NCI-H2081 treated with DMSO at 0.1 percent for 48 hours (cell line): ENCODE data around the gene C5AR2.
A peak's percentile ranks its signal among the peaks of the same experiment; 100 is the strongest.
"Not testable (repeated sequence)": the region's sequence is repeated elsewhere in the genome, so short reads cannot be mapped to it uniquely, and the experiment has no call there.

ENCODE experiments used
- DNase-seq: peaks from one replicate; lab custom pipeline; 2025; lab: John Stamatoyannopoulos, UW

Gene C5AR2

DNA sequence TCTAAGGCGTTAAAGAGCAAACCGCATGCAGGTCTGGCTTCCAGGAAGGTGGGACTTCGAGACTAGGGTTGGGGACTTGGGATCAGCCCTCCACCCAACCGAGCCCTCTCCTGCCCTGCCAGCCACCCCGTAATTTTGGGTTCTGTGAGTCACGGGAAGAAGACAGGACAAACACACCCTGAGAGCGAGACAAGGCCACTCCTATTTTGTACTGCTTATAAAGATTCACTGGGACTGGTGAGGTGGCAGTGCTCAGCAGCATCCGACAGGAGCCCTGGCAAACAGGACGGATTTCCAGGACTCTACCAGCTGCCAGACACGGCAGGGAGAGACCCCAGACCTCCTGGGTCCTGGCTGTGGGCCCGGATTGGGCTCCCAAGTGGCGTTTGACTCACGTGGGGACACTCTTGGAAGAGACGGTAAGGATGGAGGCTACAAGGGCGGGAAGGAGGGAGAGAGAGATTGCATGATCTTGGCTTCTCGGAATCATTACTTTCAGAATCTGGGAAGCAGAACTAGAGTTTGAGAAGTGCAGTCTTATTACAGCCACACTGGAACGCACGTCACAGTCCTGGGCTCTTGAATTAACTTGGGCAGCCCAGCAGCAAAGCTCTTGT is at the start of gene C5AR2:
Gene C5AR2, plus strand, starts transcription at position 245 of the 617 bp plus-strand sequence. CDS start 8,625 bp downstream, outside the sequence.
- no peak for DNase-seq

DNA sequence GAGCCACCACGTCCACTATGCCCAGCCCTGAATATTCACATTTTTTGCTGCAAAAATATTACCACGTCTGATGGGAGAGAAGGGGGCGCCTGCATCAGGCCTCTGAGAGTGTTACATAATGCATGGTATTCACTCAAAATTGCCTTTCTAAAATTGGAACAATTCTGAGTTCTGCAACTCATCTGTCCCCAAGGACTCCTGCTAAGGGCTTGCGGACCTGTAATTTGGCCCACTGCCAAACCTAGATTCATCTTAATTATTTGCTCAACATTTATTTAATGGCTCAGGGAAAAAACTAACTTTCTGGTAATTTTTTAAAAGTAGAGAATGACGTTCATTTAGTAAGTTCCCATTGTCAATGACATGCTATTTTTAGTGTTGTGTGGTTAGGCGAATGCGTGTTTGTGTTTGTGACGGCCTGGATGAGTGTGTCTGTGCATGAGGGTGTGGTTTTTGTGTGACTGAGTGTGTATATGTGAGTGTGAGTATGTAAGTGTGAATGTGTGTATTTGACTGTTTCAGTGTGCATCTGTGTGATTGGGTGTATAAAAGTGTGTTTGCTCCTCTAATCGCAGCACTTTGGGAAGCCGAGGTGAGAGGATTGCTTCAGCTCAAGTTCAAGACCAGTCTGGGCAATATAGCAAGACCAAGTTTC is 48.4 kb upstream of the C5AR2 start:
- no peak for DNase-seq

DNA sequence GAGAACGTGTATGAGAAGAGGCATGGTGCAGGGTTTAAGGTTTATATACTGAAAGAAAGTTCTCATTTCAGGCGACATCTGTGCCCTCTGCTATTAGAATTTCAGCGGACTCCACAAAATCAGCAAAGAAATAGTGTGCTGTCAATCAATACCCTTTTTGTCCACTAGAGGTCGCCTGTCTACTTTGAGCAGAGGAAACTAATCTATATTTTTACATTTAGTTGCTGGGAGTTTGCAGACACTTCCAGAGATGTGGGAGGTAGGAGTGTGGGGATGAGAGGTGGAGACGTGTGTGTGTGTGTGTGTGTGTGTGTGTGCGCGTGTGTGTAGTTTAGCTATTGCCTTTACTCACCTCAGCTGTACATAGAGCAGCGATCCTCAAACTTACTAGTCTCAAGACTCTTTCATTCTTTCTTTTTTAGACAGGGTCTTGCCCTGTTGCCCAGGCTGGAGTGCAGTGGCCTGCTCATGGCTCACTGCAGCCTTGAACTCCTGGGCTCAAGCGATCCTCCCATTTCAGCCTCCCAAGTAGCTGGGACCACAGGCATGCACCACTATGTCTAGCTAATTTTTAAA is 47.6 kb upstream of the C5AR2 start:
- no peak for DNase-seq

DNA sequence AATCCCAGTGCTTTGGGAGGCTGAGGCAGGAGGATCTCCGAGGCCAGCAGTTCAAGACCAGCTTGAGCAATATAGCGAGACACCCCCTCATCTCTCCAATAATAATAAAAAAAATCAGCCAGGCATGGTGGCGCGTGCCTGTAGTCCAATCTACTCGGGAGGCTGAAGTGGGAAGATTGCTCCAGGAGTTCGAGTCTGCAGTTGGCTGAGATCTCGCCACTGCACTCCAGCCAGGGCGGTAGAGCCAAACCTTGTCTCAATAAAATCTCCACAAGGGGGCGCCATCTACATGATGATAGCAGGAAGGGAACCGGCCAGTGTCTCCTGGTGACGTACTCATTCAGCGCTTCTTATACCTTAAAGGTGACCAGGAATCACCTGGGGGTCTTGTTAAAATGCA is 35.9 kb upstream of the C5AR2 start:
- DNase-seq = peak; percentile 37

DNA sequence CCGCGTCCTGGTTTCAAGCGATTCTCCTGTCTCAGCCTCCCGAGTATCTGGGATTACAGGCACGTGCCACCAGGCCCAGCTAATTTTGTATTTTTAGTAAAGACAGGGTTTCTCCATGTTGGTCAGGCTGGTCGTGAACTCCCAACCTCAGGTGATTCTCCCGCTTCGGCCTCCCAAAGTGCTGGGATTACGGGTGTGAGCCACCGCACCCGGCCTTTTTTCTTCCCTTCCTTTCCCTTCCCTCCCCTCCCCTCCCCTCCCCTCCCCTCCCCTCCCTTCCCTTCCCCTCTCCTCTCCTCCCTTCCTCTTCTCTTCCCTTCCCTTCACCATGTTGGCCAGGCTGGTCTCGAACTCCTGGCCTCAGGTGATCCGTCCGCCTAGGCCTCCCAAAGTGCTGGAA is 31.1 kb upstream of the C5AR2 start:
- not testable (repeated sequence) for DNase-seq

DNA sequence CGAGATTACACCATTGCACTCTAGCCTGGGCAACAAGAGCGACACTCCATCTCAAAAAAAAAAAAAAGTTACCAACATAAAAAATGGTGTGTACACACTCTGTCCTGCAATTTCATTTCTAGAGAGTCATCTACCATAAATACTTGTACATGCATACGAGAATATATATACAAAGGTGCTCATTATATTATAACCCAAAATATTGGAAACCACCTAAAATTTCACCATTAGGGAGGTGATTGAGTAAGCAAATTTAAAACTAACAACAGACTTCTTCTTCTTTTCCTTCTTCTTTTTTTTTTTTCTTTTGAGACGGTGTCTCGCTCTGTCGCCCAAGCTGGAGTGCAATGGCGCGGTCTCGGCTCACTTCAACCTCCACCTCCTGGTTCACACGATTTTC is 29.7 kb upstream of the C5AR2 start:
- no peak for DNase-seq

DNA sequence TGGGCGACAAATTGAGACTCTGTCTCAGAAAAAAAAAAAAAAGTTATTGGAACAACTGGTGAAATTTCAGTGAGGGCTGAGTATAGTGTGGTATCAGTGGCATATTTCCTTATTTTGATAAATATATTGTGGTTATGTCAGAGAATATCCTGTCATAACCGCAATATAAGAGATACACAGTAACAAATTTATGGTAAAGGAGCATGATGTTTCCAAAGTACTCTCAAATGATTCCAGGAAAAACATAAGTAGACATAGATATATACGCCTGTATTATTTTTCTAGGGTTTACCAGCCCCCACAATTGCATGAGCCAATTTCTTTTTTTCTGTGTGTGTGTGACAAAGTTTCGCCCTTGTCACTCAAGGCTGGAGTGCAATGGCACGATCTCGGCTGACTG is 28.0 kb upstream of the C5AR2 start:
- DNase-seq = no peak

DNA sequence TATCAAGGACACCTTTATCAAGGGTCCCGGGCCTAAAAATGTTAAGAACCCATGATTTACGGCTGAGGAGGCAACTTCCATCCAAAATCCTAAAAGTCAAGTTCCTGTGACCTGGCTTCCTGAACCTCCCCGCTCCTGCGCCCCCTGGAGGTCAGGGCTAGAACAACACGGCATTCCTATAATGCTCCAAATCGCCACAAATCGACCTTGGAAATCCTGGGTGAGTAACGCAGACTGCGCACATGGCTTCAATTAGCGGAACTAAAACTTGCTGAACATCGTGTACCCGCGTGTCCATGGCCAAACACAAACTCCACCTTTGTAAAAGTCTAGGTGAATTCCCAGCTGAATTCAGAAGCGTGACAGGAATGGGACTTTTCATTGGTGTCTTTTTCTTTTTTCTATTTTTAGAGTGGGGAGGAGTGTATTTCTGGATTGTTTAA is 26.6 kb upstream of the C5AR2 start:
- DNase-seq = no peak

DNA sequence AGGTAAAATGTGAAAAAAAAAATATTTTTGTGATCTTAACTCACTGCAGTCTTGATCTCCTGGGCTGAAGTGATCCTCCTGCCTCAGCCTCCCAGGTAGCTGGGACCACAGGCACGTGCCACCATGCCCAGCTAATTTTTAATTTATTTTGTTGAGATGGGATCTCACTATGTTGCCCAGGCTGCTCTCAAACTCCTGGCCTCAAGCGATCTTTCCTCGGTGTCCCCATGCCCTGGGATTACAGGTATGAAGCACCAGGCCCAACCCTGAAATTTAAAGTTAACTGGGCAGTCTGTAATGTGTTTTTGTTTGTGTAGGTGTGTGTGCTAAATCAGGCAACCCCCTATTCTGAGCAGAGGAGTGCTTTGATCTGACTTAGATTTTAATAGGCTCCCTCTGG is 25.7 kb upstream of the C5AR2 start:
- no peak for DNase-seq

DNA sequence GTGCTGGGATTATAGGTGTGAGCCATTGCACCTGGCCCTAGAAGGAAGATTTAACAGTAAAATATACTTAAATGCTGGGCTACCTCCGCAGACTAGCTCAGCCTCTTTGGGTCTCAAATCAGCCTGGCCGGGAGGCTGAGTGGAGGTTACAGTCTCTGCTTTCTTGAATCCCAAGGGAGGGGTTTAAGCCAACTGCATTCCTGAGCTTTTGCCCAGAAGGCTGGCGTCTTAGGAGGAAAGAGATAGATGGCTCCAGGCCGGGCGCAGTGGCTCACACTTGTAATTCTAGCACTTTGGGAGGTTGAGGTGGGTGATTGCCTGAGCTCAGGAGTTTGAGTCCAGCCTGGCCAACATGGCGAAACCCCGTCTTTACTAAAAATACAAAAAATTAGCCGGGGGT is 22.9 kb upstream of the C5AR2 start:
- DNase-seq = no peak

DNA sequence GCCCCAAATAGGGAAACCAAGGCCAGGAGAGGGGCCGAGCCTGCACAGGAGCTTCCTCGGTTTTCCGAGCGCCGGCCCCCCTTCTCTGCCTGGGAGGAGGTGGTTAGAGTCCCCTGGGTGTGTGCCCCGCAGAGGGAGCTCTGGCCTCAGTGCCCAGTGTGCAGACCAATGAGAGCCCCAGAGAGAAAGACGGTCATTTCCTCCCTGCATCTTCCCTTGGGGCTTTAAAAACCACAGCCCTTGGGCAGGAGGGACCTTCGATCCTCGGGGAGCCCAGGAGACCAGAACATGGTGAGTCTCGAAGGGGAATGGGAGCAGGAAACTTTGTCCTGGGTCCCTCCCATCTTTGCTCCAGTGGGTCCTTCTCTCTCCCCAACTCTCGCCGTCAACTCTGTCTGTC is 22.4 kb upstream of the C5AR2 start, which contains the start of gene C5AR1:
Gene C5AR1, plus strand, starts transcription at position 254 of the 400 bp plus-strand sequence. Its CDS starts 35 bp downstream, at position 289.
- DNase-seq = no peak

DNA sequence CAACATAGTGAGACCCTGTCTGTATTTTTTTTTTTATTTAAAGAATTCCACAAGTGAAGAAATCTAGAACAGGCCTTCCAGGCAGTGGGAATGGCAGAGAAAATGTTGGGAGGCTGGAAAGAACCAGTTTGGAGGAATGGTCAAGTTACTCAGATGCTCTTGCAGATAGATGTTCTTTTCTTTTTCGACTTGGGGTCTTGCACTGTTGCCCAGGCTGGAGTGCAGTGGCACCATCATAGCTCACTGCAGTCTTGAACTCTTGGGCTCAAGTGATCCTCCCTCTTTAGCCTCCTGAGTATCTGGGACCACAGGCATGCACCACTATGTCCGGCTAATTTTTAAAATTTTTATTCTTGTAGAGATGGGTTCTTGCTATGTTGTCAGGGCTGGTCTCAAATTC is 21.7 kb upstream of the C5AR2 start:
- no peak for DNase-seq

DNA sequence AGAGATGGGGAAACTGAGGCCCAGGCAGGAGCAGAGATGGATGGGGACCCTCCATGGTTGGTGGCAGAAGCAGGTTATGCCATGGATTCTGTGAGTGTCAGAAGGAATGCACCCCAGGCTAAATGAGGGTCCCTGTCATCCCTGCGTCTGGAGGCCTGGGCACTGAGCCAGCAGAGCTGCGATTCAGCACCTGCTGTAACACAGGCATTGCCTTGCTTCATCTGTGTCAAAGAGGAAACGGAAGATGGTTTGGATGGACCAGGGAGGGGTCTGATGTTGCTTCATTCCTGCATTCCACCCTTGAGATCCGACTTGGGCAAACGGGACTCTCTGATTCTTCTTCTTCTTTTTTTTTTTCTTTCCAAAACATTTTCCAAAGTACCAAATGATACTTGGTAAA is 21.2 kb upstream of the C5AR2 start:
- DNase-seq = no peak

DNA sequence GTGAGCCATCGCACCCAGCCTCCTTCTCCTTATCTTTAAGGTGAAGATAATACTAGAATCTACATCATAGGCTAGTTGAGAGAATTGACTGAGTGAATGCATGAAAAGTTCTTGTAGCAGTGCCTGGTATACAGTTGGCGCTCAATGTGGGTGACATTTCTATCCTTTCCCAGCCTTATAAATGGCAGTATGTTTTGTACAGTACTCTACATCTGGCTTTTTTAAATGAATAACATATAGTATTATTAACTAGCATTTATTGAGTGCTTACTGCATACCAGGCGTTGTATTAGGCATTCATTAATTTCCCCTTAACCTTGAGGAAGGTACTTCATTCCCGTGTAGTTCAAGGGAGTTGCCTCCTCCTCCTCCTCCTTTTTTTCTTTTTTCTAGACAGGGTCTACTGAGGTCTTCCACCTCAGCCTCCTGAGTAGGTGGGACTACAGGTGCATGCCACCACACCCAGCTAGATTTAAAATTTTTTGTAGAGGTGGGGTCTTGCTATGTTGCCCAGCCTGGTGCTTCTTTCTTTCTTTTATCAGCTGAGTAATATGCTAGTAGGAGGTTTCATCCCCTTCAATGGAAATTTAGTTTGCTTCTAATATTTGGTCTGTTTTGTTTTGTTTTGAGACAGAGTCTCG is 19.5 kb upstream of the C5AR2 start:
- no peak for DNase-seq

DNA sequence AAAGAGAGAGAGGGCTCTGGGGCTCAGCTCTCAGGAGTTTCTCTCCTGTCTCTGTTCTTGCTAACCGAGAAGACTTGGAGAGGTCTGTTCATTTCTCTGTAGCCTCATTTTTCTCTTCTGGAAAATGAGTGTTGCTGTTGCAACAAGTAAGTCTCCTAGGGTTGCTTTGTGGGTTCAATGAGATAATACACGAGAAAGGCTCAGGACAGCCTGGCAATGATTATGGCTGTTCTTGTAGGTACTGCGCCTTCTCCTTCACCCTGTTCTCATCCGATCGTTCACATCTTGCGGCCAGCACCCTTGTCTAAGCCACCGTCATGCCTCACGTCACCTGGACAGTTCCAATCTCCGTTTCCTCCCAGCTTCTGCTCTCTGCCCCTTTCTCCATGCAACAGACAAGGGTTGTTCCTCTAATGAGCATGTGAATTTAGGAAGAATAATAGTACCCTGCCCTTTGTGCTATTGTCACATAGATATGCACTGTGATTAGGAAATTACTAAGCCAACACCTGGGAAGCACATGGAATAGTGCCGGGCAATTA is 18.1 kb upstream of the C5AR2 start:
- no peak for DNase-seq

DNA sequence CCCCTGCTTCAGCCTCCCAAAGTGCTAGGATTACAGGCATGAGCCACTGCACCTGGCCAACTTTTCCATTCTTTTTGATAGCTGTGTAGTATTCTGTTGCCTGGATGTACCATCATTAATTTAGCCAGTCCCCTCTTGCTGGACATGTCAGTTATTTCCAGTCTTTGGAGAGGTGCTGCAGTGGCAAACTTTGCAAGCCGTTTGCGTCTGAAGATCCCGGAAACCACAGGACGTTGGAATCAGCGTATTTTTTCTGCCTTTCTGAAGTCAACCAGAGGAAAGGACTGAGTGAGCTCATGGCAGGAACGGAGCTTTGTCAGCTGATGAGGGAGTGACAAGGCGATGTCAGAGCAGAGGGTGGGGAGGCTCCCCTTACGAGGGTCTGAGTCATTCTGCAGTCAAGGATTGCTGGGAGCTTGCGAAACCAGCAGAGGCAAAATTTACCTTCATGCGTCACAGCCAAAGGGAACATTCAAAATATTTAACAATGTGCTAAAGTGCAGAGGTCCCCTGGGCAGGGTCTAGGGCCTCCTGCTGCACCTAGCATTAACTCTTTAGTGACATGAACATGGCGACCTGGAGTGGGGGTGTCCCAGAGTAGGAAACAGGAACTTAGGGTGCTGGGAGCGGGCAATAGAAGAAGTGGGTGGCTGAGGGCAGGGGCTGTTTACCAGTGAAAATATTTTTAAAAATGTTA is 16.7 kb upstream of the C5AR2 start:
- DNase-seq = no peak

DNA sequence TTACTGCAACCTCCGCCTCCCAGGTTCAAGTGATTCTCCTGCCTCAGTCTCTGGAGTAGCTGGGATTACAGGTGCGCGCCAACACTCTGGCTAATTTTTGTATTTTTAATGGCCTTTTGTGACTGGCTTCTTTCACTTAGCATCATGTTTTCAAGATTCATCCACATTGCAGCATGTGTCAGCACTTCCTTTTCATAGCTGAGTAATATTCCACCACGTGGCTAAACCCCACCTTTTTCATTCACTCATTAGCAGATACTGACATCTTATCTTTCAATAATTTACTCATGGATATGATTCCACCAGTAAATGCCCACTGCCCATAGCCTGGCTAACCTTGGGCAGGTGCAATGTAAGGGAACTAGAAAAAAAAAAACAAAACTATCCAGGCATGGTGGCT is 15.5 kb upstream of the C5AR2 start:
- no peak for DNase-seq

DNA sequence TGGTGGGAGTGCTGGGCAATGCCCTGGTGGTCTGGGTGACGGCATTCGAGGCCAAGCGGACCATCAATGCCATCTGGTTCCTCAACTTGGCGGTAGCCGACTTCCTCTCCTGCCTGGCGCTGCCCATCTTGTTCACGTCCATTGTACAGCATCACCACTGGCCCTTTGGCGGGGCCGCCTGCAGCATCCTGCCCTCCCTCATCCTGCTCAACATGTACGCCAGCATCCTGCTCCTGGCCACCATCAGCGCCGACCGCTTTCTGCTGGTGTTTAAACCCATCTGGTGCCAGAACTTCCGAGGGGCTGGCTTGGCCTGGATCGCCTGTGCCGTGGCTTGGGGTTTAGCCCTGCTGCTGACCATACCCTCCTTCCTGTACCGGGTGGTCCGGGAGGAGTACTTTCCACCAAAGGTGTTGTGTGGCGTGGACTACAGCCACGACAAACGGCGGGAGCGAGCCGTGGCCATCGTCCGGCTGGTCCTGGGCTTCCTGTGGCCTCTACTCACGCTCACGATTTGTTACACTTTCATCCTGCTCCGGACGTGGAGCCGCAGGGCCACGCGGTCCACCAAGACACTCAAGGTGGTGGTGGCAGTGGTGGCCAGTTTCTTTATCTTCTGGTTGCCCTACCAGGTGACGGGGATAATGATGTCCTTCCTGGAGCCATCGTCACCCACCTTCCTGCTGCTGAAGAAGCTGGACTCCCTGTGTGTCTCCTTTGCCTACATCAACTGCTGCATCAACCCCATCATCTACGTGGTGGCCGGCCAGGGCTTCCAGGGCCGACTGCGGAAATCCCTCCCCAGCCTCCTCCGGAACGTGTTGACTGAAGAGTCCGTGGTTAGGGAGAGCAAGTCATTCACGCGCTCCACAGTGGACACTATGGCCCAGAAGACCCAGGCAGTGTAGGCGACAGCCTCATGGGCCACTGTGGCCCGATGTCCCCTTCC is 11.8 kb upstream of the C5AR2 start:
- DNase-seq = no peak

DNA sequence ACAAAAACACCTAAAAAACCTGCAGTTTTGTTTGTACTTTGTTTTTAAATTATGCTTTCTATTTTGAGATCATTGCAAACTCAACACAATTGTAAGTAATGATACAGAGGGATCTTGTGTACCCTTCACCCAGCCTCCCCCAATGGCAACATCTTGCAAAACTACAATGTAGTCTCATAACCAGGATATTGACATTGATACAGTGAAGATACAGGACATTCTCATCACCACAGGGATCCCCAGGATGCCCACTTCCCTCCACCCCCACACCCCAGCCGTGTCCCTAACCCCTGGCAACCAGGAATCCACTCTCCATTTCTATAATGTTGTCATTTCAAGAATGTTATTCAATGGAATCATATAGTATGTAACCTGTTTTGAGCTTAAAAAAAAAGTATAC is 10.3 kb upstream of the C5AR2 start:
- DNase-seq = no peak

DNA sequence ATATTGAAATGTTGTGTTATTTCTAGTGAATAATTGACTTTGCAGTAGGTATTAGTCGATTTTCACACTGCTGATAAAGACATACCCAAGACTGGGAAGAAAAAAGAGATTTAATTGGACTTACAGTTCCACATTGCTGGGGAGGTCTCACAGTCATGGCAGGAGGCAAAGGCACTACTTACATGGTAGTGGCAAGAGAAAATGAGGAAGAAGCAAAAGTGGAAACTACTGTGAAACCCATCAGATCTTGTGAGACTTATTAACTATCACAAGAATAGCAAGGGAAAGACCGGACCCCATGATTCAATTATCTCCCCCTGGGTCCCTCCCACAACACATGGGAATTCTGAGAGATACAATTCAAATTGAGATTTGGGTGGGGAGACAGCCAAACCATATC is 9.9 kb upstream of the C5AR2 start:
- no peak for DNase-seq

DNA sequence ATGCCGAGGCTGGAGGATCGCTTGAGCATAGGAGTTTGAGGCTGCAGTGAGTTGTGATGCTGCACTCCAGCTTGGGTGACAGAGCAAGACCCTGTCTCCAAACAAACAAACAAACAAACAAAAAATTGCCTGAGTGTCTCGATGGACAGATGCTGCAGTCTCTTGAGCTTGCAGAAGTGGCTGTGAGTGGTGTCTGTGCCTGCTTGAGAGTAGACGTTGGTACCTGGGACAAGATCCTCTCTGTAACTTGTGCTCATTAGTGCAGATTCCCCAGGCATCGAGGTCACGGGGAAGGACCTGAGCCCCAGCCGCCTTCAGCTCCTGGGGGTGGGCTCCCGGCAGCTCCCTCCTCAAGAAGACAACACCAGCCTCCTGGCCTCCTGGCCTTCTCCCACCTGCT is 8.6 kb upstream of the C5AR2 start:
- no peak for DNase-seq
